ENCODE data around the gene DNAJC3. TPM values are rescaled to one million over a fixed set of nuclear protein-coding genes. Genes with fewer than 3 reads are reported as not detected.

The DNAJC3 gene
- total and polyA plus RNA-seq, 4 donors: 32.0 to 121 (median 37.1) TPM

GRCh38 chr13:95801825-95802224 lies 124.9 kb downstream of the DNAJC3 start:
- H3K9ac ChIP-seq (ENCODE audit: low read depth in 1 of 2, low read length in 2 of 2): no peak overlapping the region
- peaks cover 0 to 3% (median under 1%) of the 10 kb centered on the region in 4 donors for H3K9me3 ChIP-seq (ENCODE audit: control insufficient read depth in 4 of 4, low read length in 3 of 4)
- no peak for DNase-seq (ENCODE audit: low spot score)
- TF ChIP-seq RAD21 (IDR thresholded peaks at IDR 0.05): no peak
- TF ChIP-seq GABPA (IDR thresholded peaks at IDR 0.05 in 1 of 2, conservative IDR thresholded peaks at IDR 0.05 in 1 of 2): no peak
- TF ChIP-seq FOXA2 (IDR thresholded peaks at IDR 0.05): no peak
- TF ChIP-seq YY1 (IDR thresholded peaks at IDR 0.05): no peak
- no peak for TF ChIP-seq SP1 (IDR thresholded peaks at IDR 0.05)
- TF ChIP-seq, protein P1, sequence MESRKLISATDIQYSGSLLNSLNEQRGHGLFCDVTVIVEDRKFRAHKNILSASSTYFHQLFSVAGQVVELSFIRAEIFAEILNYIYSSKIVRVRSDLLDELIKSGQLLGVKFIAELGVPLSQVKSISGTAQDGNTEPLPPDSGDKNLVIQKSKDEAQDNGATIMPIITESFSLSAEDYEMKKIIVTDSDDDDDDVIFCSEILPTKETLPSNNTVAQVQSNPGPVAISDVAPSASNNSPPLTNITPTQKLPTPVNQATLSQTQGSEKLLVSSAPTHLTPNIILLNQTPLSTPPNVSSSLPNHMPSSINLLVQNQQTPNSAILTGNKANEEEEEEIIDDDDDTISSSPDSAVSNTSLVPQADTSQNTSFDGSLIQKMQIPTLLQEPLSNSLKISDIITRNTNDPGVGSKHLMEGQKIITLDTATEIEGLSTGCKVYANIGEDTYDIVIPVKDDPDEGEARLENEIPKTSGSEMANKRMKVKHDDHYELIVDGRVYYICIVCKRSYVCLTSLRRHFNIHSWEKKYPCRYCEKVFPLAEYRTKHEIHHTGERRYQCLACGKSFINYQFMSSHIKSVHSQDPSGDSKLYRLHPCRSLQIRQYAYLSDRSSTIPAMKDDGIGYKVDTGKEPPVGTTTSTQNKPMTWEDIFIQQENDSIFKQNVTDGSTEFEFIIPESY (IDR thresholded peaks at IDR 0.05): no peak
- no peak for TF ChIP-seq REST (IDR thresholded peaks at IDR 0.05)
- no peak for TF ChIP-seq HNF4A (conservative IDR thresholded peaks at IDR 0.05)
- no peak for TF ChIP-seq MAX (IDR thresholded peaks at IDR 0.05)
- no peak overlapping the region for H3K27ac ChIP-seq (ENCODE audit: low read depth in 1 of 2, low read length in 2 of 2)
- no peaks in the 10 kb centered on the region for H3K4me1 ChIP-seq (ENCODE audit: control insufficient read depth in 4 of 4, insufficient read depth in 4 of 4, low read length in 3 of 4)
- no peaks in the 10 kb centered on the region for H3K36me3 ChIP-seq (ENCODE audit: control insufficient read depth in 4 of 4, insufficient read depth in 3 of 4, low read depth in 1 of 4, low read length in 3 of 4)
- no peak overlapping the region for H3K4me3 ChIP-seq (ENCODE audit: low read depth in 1 of 3, low read length in 3 of 3)
- WGBS: 95% methylated on average over 4 of the region's 4 CpGs
- no peaks in the 10 kb centered on the region for H3K27me3 ChIP-seq (ENCODE audit: control insufficient read depth in 4 of 4, insufficient read depth in 4 of 4, low read length in 3 of 4)

GRCh38 chr13:95805921-95806320 lies 129.0 kb downstream of the DNAJC3 start:
- peaks cover 1 to 9% (median 4%) of the 10 kb centered on the region in 4 donors for H3K9me3 ChIP-seq (ENCODE audit: control insufficient read depth in 4 of 4, low read length in 3 of 4)
- H3K4me3 ChIP-seq (ENCODE audit: low read depth in 1 of 3, low read length in 3 of 3): no peak overlapping the region
- no peak for DNase-seq (ENCODE audit: low spot score)
- H3K9ac ChIP-seq (ENCODE audit: low read depth in 1 of 2, low read length in 2 of 2): no peak overlapping the region
- TF ChIP-seq, protein P2, sequence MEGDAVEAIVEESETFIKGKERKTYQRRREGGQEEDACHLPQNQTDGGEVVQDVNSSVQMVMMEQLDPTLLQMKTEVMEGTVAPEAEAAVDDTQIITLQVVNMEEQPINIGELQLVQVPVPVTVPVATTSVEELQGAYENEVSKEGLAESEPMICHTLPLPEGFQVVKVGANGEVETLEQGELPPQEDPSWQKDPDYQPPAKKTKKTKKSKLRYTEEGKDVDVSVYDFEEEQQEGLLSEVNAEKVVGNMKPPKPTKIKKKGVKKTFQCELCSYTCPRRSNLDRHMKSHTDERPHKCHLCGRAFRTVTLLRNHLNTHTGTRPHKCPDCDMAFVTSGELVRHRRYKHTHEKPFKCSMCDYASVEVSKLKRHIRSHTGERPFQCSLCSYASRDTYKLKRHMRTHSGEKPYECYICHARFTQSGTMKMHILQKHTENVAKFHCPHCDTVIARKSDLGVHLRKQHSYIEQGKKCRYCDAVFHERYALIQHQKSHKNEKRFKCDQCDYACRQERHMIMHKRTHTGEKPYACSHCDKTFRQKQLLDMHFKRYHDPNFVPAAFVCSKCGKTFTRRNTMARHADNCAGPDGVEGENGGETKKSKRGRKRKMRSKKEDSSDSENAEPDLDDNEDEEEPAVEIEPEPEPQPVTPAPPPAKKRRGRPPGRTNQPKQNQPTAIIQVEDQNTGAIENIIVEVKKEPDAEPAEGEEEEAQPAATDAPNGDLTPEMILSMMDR (IDR thresholded peaks at IDR 0.05; ENCODE audit: low read depth, low read length, missing input control): no peak
- no peak for TF ChIP-seq FOXA2 (IDR thresholded peaks at IDR 0.05)
- no peak for TF ChIP-seq EGR1 (IDR thresholded peaks at IDR 0.05; ENCODE audit: low read depth in 2 of 2)
- TF ChIP-seq MAX (IDR thresholded peaks at IDR 0.05): no peak
- no peak for TF ChIP-seq HNF4G (IDR thresholded peaks at IDR 0.05)
- TF ChIP-seq NR2F2 (IDR thresholded peaks at IDR 0.05): no peak
- TF ChIP-seq RXRA (IDR thresholded peaks at IDR 0.05): no peak
- no peak for TF ChIP-seq TAF1 (conservative IDR thresholded peaks at IDR 0.05)
- TF ChIP-seq, protein P3, sequence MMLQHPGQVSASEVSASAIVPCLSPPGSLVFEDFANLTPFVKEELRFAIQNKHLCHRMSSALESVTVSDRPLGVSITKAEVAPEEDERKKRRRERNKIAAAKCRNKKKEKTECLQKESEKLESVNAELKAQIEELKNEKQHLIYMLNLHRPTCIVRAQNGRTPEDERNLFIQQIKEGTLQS (IDR thresholded peaks at IDR 0.05): no peak
- no peaks in the 10 kb centered on the region for H3K4me1 ChIP-seq (ENCODE audit: control insufficient read depth in 4 of 4, insufficient read depth in 4 of 4, low read length in 3 of 4)
- H3K27ac ChIP-seq (ENCODE audit: low read depth in 1 of 2, low read length in 2 of 2): no peak overlapping the region
- H3K36me3 ChIP-seq (ENCODE audit: control insufficient read depth in 4 of 4, insufficient read depth in 3 of 4, low read depth in 1 of 4, low read length in 3 of 4): peaks cover 0 to 2% (median 0%) of the 10 kb centered on the region in 4 donors
- H3K27me3 ChIP-seq (ENCODE audit: control insufficient read depth in 4 of 4, insufficient read depth in 4 of 4, low read length in 3 of 4): no peaks in the 10 kb centered on the region

Data from liver (tissue), 9 donors.